K562 (cell line): ENCODE measurements around the gene CTBP2. TPM values are rescaled to one million over a fixed set of nuclear protein-coding genes. Genes with fewer than 3 reads are reported as not detected.
A peak's percentile ranks its signal among the peaks of the same experiment; 100 is the strongest.

Source experiments
- MEF2A ChIP-seq: IDR thresholded peaks from 2 replicates; pipeline ENCODE4 v1.6.1; 2011; ENCODE audit warnings: low read depth, mild to moderate bottlenecking, low read length, moderate library complexity; ENCODE audit not compliant: control insufficient read depth
- NR2F6 ChIP-seq: fragments of 450-650 bp; formaldehyde crosslinking; IDR thresholded peaks from 2 replicates; pipeline ENCODE4 v1.4.0; 2020; ENCODE audit warnings: mild to moderate bottlenecking
- POLR2H ChIP-seq: IDR thresholded peaks from 2 replicates; pipeline ENCODE4 v1.6.1; 2016; ENCODE audit warnings: missing genetic modification characterization, low read depth, mild to moderate bottlenecking, control low read depth, missing compliant biosample characterization, moderate library complexity
- RAD21 ChIP-seq, 2 experiments: fragments of 250-450 bp in 1 of 2; fragments of 450-650 bp in 1 of 2; sonication (Bioruptor Pico) in 1 of 2; formaldehyde crosslinking in 1 of 2; IDR thresholded peaks in 1 of 2; conservative IDR thresholded peaks in 1 of 2; 2 replicates each; pipeline versions ENCODE4 v1.4.0 to v1.8.0; 2020 to 2022; ENCODE audit warnings: mild to moderate bottlenecking in 2 of 2, moderate library complexity in 1 of 2
- ZNF764 ChIP-seq: fragments of 250-450 bp; sonication (Bioruptor Pico); IDR thresholded peaks from 2 replicates; pipeline ENCODE4 v1.4.0; 2020; ENCODE audit warnings: low read depth, mild to moderate bottlenecking, moderate library complexity
- polyA plus RNA-seq, 8 experiments: library from polyadenylated mRNA; depleted of rRNA in 4 of 8; stranded (reverse) in 5 of 8; unstranded in 3 of 8; fragments of >200 nt; fragmentation: Nextera tagmentation in 2 of 8; fragmentation: Illumina TruSeq in 1 of 8; extraction: Ambion mirVana in 2 of 8; extraction: Trizol in 1 of 8; gene quantifications; 2 replicates each; pipeline versions ENCODE4 v1.2.1 to v1.2.3, GENCODE V29; 2011 to 2014; ENCODE audit warnings: inconsistent platforms in 1 of 8, missing spikeins in 1 of 8
- total RNA-seq, 7 experiments: library from RNA; depleted of rRNA in 6 of 7; stranded (reverse); fragments of >200 nt in 6 of 7; fragmentation: Illumina TruSeq in 2 of 7; extraction: Trizol in 2 of 7; gene quantifications; 2 replicates each; pipeline versions ENCODE4 v1.2.1 to v1.2.3, GENCODE V29; 2011 to 2021; ENCODE audit warnings: low replicate concordance in 1 of 7
- TF ChIP-seq, protein P1 (sequence below): fragments of 250-450 bp; sonication (Bioruptor Pico); IDR thresholded peaks from 2 replicates; pipeline ENCODE4 v1.4.0; 2020
- TF ChIP-seq, protein P2 (sequence below), 2 experiments: fragments of 450-650 bp; formaldehyde crosslinking in 1 of 2; IDR thresholded peaks; 2 replicates each; pipeline versions ENCODE4 v1.4.0 to v1.6.1; 2014 to 2020; ENCODE audit warnings: mild to moderate bottlenecking in 2 of 2, borderline replicate concordance in 1 of 2, low read depth in 1 of 2

Gene CTBP2
- total and polyA plus RNA-seq, 9 of the 15 experiments (the other 6 are each of a cell fraction or from before 2014, with no cell fraction given) = 1.3 to 8.8 (median 5.1) TPM

DNA sequence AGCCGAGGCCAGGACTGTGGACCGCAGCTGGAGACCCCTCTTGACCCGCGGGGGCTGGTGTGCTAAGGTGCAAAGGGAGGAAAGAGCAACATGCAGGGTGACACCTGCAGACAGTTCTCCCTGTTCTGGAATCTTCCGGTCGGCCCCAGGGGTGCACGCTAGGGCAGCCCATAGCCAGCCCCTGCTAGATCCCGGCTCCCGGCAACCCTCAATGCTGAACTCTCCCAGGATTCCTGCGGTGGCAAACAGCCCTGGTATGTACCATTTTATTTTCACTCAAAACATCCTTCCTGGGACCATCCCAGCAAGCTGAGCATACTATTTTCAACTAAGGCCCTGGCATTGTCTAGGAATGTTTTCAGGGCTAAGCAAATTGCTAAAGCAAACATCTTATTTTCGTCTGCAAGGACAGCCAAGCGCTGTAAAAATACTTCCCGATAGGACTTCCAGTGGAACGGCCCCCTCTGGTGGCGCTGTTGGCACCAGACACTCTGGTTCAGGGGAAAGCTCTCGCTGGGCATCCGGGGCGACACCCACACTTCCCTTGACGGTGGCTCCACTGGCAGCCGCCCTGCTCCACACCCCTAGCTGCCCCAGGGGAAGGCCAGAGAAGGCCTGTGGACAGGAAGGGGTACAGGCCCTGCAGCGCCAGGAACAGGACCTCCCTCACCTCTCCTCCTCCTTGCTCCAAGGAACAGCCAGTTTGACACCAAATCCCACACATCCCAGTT, 99.4 kb downstream of the CTBP2 start (continued):
- TF ChIP-seq RAD21 (CRISPR knock-in tag; conservative IDR thresholded peaks at IDR 0.05 in 1 of 2, IDR thresholded peaks at IDR 0.05 in 1 of 2) (peak; percentile 18 to 50; a peak in 3 of 4 replicates), POLR2H (tag) (no peak), MEF2A (no peak), ZNF764 (no peak), NR2F6 (CRISPR knock-in tag) (no peak)
- TF ChIP-seq, protein P1, sequence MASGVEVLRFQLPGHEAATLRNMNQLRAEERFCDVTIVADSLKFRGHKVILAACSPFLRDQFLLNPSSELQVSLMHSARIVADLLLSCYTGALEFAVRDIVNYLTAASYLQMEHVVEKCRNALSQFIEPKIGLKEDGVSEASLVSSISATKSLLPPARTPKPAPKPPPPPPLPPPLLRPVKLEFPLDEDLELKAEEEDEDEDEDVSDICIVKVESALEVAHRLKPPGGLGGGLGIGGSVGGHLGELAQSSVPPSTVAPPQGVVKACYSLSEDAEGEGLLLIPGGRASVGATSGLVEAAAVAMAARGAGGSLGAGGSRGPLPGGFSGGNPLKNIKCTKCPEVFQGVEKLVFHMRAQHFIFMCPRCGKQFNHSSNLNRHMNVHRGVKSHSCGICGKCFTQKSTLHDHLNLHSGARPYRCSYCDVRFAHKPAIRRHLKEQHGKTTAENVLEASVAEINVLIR (CRISPR knock-in tag) = no peak
- TF ChIP-seq, protein P2, sequence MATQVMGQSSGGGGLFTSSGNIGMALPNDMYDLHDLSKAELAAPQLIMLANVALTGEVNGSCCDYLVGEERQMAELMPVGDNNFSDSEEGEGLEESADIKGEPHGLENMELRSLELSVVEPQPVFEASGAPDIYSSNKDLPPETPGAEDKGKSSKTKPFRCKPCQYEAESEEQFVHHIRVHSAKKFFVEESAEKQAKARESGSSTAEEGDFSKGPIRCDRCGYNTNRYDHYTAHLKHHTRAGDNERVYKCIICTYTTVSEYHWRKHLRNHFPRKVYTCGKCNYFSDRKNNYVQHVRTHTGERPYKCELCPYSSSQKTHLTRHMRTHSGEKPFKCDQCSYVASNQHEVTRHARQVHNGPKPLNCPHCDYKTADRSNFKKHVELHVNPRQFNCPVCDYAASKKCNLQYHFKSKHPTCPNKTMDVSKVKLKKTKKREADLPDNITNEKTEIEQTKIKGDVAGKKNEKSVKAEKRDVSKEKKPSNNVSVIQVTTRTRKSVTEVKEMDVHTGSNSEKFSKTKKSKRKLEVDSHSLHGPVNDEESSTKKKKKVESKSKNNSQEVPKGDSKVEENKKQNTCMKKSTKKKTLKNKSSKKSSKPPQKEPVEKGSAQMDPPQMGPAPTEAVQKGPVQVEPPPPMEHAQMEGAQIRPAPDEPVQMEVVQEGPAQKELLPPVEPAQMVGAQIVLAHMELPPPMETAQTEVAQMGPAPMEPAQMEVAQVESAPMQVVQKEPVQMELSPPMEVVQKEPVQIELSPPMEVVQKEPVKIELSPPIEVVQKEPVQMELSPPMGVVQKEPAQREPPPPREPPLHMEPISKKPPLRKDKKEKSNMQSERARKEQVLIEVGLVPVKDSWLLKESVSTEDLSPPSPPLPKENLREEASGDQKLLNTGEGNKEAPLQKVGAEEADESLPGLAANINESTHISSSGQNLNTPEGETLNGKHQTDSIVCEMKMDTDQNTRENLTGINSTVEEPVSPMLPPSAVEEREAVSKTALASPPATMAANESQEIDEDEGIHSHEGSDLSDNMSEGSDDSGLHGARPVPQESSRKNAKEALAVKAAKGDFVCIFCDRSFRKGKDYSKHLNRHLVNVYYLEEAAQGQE (IDR thresholded peaks at IDR 0.05; ENCODE audit: borderline replicate concordance) = peak; percentile 37; the same call in 1 of the 2 replicates
- TF ChIP-seq, protein P2 (CRISPR knock-in tag; IDR thresholded peaks at IDR 0.05; ENCODE audit: low read depth) = no peak
- TF ChIP-seq, all 486 proteins: peak for 4
